HG03575 (cell line): Measurements from ENCODE around the gene CRYBA4.

Source experiments
- ATAC-seq: cut with Tn5 transposase; IDR thresholded peaks from one replicate; pipeline ENCODE4 v1.9.1; 2021; ENCODE audit not compliant: unreplicated experiment, insufficient number of reproducible peaks, low FRiP score; ENCODE audit errors: extremely low read depth

CRYBA4 gene

DNA sequence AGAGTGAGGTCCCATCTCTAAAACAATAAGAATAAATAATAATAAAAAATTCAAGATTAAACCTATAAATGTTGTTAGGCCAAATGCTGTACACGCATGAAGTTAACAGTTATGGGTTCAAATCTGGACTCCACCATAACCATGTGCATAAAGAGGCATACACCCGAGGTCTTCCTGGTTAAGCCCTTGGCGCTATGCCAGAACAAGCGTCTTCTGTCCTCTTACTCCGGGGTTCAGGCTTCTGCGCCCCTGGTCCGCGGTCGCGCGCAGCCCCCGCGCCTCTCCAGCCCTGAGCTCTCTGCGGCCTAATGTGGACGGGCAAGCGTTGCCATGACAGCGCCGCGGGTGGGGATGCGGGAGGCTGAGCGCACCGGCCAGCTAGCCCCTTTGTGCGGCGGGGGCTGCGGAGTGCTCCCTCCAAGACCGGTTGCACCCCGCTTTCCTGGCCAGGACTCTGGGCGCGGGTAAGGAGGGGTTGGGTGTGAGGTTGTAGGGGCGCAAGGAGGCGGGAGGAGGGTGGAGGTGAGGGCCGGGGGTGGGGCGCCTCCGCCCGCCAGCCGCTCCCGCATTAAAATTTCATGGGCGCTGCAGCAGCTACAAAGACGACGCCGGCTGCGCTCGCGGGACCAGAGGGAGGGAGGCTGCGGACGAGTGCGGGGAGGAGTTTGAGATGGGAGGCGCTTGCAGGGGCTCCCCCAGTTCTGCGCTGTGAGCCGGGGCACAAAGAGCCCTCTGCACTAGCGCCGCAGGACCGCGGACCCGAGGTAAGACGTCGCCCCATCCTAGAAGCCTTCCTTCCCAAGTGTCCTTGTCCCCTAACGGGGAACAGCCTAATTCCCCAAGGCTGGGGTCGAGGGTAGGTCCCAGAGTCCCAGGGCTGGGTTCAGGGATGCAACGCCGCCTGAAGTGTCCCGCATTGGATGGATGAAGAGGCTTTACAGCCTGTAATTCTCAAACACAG is 35.4 kb downstream of the CRYBA4 start, which contains the start of gene MIAT:
Gene MIAT, plus strand, starts transcription at position 698 of the 961 bp plus-strand sequence.
- ATAC-seq: no peak

DNA sequence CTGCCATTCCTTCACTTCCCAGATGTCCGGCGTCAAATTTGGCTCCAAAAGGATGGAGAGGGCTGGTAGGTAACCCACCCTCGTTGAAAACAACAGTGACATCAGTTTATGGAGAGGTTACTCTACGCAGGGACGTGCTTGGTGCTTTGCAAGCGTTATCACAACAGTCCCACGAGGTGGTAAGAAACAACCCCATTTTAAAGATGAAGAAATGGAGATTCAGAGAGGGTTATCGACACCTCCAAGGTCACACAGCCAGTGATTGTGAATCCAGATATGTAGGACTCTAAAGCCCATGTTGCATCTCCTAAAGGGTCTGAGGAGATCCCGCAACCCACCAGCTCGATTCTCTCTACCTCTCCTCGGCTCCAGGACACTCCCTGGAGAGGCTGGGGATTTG is 36.4 kb downstream of the CRYBA4 start:
- ATAC-seq: no peak

DNA sequence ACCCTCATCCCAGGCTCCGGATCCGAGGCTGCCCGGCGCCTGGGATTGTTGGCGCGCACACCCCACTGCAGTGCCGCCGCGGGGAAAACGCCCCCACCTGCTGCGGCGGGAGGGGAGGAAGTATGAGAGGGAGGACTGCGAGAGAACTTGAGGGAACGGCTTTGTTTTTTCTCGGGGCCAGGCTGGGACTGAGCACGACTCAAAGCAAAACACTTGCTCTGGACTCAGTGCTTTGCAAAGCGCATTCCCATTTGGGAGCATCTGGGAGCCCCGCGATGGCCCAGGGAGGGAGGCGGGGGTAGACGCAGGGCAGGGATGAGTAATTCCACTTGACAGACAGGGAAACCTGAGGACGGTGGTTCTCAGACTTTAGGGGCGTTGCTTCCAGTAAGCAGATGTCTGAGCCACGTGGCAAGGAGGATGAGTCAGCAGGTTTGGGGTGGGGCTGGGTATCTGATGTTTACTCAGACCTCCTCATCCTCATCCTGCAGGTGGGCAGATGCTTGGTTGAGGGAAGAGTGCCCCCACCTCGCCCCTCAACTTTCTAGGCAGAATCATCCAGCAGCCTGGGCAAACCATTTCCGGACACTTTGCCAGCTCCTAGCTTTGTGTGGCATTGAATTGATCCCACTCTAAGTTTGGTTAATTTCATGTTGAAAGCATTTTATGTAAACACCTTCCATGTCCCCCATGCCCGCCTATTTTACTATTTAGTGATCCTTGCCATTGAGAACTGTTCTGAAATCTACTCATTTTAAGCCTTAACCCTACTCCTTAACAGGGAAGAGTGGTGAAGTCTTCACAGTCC is 37.1 kb downstream of the CRYBA4 start:
- ATAC-seq: no peak

DNA sequence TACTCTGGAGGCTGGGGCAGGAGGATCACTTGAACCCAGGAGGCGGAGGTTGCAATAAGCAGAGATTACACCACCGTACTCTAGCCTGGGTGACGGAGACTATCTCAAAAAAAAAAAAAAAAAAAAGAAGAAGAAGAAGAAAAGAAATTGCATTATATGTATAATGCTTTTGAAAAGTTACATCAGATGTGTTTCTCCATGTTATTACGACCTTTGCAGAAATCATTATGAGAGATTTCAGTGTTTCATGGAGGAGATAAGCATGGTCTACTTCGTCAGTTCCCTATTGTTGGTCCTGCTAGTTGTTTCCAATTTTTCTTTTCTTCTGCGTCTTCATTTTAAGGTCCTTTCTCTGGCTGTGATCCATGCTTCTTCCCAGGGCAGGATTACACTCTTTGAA is 38.6 kb downstream of the CRYBA4 start:
- ATAC-seq: no peak

DNA sequence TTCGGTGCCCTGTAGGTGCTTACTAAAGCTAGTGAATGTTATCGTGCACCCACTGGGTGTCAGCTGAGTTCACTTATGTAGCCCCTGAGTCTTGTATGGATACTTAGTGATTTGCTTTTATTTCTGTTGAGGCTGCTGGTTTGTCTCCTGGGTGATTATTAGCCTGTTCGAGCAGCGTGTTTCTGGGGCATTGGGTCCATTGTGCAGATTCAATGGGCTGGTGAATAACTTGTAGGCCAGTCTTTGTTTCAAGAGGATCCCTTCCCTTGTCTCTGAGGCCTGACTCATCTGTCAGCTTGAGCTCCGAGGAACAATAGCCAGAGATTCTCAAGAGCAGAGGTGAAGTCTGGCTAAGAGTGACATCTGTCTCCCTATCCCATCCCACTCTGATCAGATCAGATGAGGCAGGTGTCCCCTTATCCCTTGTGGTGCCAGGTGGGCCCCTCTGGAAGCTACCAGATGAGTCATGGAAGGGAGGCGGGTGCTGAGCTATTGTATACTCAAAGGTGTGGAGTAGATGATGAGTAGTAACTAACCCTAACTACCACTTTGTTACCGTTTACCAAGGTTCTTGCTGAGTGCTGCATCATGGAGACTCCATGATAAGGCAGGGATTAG is 39.3 kb downstream of the CRYBA4 start:
- no peak for ATAC-seq

DNA sequence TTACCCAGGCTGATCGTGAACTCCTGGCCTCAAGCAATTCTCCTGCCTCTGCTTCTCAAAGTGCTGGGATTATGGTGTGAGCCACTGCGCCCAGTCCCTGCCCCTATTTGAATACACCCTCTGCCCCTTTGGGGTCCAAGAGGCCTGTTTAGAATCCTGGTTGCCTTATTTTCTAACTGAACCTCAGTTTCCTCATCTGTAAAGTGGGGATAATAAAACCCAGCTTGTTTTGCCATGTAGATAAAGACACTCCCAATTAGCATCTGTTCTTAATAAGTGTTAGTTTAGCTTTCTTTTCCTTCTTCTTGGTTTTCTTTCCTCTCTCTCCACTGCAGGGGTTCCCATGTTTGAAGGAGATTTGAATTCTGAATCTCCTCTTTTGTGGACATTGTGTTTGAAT is 40.4 kb downstream of the CRYBA4 start:
- ATAC-seq: no peak

DNA sequence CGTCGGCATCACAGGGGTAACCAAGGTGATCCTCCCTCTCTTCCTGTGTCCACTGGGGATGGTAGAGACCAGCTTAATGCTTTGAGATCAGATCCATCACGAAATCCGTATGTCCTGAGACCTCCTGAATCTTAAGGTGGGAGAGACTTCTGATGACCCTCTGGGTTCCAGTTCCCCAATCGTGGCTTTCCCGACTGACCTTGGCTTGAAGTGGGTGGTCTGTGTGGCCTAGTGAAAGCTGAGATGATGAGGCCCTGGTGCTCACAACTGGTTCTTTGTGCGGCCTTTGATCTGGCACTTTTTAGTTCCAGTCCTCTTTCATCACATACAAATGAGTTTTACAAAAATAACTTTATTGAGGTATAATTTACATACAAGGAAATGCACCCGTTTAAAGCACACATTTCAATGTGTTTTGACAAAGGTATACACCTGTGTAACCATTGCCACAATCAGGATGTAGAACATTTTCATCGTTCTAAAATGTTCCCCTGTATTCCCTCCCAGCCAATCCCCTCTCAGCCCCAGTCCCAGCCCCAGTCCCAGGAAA is 41.7 kb downstream of the CRYBA4 start:
- ATAC-seq: no peak

DNA sequence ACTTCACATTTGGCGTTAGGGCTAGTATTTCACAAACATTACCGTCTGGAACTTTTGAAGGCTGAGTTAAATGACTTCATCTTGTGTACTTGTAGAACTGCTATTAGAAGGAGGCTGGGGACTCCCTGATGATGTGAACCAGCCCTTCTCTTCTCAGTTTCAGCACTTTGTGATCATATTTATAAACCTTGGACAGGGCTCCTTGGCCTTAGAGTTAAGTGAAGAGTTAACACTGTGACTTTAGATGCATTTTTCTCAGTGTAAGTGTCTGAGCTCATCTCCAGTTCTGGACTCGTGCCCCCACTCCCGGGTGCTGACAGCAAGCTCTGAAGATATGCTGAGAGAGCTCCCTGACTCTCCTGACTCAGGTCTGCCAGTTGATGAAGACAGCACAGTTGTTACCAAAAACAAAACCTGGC is 44.1 kb downstream of the CRYBA4 start:
- ATAC-seq: no peak

DNA sequence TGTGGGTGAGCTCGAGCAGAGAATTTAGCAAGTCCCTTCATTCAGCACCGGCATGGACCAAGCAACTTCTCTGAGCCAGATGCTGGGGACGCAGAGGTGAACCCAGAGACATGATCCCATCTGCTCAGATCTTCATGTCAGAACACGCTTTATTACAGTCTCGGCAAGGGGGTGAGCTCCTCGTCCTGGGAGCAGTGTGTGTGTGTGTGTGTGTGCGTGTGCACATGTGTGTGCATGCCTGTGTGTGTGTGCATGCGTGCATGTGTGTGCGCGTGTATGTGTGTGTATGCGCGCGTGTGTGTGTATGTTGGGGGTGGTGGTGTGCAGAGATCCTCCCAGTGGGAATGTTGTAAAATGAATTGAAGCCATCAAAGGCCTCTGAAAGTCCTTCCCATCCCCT is 45.4 kb downstream of the CRYBA4 start:
- ATAC-seq: no peak

DNA sequence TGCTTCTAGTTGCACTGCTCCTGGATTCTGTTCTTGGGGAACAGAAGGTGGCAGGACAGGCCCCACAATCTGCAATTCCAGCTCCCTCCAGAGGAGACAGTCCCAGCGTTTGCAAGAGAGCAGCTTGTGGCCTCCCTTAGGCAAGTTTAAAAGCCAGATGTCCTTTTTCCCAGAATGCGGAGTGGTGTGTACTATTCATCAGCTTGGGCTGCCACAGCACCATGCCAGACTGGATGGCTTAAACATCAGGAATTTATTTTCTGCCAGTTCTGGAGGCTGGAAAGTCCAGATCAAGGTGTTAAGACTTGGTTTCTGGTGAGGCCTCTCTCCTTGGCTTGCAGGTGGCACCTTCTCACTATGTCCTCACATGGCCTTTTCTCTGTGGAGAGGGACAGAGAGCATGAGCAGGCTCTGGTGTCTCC is 47.3 kb downstream of the CRYBA4 start:
- no peak for ATAC-seq

DNA sequence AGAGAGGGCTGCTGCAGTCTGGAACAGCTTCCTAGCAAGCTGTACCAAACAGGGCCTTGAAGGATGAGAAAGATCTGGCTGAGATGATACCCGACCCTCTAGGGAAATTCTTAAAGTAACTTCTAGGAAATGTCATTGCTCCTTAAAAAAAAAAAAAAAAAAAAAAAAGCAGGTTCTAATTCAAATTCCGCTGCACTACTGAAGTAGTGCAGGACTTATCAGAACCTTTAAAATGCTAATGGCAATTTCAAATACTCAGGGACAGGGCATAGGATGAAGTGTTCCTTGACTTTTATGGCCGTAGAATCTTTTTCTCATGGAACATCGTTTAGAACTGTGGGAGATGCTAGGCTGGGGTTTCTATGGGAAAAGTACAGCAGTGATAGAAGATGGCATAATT is 48.7 kb downstream of the CRYBA4 start:
- ATAC-seq: no peak

DNA sequence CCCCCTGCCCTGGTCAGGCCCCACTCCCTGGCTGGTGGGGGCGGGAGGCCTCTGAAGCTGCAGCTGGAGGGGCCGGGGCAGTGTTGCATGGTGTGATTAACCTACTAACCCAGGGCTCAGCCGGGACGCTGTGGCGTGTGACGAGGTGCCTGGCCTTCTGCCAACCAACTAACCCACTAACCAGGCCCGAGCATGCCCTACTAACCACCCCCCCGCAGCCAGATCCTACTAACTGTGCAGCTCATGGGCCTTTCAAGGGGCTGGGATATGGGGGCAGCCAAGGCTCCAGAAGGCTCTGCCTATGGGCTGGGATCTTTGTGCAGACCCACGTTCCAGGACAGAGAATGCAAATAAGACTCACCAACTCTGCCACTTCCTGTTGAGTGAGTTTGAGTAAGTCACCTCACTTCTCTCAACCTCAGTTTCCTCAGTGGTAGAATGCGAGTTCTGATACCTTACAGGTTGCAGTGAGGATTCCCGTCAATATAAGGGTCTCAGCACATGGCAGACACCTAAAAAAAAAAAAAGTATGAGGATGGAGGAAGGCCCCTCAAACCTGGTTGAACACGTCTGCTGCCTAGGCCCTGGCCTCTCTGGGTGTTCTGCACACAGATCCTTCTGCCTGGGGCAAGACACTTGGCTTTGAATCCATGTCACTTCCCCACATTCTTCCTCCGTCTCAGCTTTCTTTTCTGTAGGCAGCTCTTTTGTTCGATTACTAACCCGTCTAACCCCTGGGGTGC is 49.7 kb downstream of the CRYBA4 start:
- ATAC-seq: no peak

DNA sequence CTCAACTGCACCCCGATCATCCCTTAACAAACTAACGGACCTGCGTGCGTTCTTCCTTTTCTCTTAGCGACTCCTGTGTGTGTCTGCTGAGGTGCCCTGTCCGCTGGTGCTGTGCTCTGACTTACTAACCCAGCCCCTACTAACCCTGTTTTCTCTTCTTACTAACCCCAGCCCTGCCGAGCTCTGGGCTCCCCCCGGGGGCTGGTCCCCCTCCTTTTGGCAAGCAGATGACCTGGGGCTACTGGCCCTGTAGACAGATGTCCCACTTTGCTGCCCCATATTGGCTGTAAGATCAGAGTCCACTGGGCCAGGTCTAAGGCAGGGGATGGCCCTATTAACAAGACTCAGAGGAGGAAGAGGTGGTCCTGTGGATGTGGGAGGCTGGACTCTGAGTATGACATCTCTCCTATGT is 50.3 kb downstream of the CRYBA4 start:
- ATAC-seq: peak; percentile 2

DNA sequence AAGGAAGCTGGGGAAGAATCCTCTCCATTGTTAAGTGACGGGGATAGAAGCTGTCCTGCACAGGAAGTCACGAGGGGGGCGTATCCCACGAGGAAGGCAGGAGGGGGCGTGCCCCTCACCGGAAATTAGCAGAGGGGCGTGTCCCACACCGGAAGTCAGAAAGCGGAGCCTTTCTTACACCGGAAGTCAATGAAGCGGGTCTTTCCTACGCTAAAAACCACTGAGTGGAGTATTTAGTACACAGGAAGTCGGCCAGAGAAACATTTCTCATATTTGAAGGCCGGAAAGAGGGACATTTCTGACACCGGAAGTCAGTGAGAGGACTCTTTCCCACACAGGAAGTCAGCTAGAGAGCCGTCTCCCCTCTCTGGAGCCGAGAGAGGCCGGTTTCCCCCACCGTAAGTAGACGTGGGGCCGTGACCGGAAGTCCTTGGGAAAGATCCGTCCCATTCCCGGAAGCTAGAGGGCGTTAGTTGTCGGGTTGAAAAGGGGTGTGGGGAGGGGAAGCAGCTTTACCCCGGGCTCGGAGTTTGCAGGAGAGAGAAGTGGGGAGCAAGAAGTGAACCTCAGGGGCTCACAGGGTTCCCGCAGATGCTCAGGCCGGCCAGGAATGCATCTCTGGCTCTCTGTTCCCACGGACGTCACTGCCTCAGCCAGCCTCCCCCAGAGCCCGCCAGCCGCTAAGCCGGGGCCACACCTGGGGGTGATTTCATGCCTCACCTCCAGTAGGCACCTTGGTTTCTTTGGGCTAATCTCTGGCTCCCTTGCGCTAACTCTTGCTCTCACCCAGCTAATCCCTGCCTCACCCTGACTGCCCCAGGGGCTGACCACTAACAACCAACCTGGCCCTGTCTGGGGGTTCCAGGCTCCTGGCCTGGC is 51.1 kb downstream of the CRYBA4 start:
- peak; percentile 50 for ATAC-seq

DNA sequence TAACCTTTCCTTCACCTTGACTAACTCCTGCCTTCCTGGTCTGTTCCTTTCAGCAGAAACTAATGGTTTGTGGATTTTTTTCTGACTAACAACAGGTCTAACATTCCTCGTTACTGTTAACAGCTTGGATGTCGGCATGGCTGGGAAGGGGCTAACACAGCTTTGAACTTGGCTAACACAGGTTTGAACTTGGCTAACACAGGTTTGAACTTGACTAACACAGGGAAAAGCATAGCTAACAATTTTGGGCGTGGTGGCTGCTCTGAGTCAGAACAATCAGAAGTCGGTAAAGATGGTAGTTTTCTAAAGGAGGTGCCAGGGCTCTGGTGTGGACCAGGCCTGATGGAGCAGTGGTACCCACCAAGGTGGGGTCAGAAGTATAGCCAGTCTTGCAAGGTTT is 51.7 kb downstream of the CRYBA4 start:
- ATAC-seq: no peak

DNA sequence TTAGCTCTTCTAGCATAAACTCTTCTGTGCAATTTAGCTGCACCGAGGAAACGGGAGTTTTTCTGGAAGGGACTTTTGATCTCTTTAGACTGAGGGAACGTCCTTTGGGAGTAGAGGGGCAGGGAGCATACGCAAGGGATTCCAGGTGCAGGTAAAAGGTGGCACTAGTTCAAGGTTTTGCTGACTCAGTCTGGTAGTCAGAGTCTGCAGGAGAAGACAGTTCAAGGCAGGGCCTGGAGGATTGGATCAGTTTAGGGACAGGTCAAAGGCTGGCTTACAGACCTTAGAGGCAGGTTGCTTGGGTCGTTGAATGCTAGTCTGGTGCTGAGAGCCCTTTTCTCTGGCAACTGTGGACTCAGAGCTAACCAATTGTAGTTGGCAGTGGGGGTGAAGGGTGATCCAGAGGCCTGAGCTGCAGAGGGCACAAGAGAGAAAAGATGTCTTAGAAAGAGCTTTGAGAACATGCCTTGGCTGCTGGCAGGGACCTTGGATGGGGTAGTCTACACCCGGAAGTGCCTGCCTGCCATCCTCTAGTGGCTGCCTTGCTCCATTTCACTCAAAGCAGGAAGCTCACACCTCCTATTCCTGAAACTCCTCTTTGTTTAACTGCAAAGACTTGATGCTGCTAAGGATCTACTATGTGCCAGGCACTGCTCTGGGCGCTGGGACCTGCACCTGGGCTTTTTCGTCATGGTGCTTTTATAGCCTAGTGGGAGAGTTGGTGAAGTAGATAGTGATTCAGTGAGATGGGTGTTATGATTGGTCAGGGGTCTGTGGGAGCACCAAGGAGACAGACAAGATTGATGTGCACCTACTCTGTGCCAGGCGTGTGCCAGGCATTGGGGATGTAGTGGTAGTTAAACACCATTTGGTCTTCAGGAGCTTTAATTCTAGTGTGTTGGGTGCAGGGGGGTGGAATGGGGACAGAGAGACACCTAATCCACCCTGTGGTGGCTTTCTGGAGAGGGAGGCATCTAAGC is 52.7 kb downstream of the CRYBA4 start:
- no peak for ATAC-seq
